ENCODE results near the gene APOO. TPM values are rescaled to one million over a fixed set of nuclear protein-coding genes. Genes with fewer than 3 reads are reported as not detected.

Gene APOO
- total and polyA plus RNA-seq, 2 experiments from 2014 or later = 32.8 to 72.4 TPM

DNA sequence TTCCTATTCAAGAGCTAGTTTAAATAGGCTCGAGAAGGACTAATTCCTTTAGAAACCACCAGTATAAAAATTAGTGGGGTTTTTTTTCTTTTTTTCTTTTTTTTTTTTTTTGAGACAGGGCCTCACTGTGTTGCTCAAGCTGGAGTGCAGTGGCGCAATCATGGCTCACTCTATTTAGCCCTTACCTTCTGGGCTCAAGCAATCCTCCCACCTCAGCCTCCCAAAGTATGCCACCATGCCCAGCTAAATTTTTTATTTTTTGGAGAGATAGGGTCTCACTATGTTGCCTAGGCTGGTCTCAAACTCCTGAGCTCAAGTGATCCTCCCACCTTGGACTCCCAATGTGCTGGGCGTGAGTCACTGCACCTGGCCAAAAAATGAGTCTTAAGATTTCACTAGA, 52.8 kb downstream of the APOO start:
- Histone ChIP-seq H3K79me2 (replicated peaks; ENCODE audit: insufficient read depth) (no peaks in the 10 kb centered on the region), H3K36me3 (ENCODE audit: insufficient read depth) (no peaks in the 10 kb centered on the region), H3K4me1 (ENCODE audit: insufficient read depth) (no peaks in the 10 kb centered on the region), H3K4me2 (no peak overlapping the region), H3K27me3 (ENCODE audit: insufficient read depth) (no peaks in the 10 kb centered on the region), H3F3A (replicated peaks; ENCODE audit: low read depth) (no peaks in the 10 kb centered on the region), H4K20me1 (replicated peaks; ENCODE audit: insufficient read depth) (no peaks in the 10 kb centered on the region), H3K9me2 (ENCODE audit: insufficient read depth) (no peaks in the 10 kb centered on the region), H3K4me3 (no peak overlapping the region), H3K27ac (ENCODE audit: low read depth) (no peak overlapping the region), H2AFZ (no peak overlapping the region)
- TF ChIP-seq EZH2 (IDR thresholded peaks at IDR 0.05; ENCODE audit: low read depth, unreplicated experiment) = no peak
- TF ChIP-seq CREB1 (CRISPR knock-in tag; IDR thresholded peaks at IDR 0.05; ENCODE audit: low read depth) = no peak
- no peak for TF ChIP-seq ETS1 (IDR thresholded peaks at IDR 0.05)
- TF ChIP-seq CTCF (conservative IDR thresholded peaks at IDR 0.05; ENCODE audit: low read depth in 2 of 2) = no peak
- no peak for TF ChIP-seq ZNF114 (CRISPR knock-in tag; IDR thresholded peaks at IDR 0.05)
- TF ChIP-seq, protein P1, sequence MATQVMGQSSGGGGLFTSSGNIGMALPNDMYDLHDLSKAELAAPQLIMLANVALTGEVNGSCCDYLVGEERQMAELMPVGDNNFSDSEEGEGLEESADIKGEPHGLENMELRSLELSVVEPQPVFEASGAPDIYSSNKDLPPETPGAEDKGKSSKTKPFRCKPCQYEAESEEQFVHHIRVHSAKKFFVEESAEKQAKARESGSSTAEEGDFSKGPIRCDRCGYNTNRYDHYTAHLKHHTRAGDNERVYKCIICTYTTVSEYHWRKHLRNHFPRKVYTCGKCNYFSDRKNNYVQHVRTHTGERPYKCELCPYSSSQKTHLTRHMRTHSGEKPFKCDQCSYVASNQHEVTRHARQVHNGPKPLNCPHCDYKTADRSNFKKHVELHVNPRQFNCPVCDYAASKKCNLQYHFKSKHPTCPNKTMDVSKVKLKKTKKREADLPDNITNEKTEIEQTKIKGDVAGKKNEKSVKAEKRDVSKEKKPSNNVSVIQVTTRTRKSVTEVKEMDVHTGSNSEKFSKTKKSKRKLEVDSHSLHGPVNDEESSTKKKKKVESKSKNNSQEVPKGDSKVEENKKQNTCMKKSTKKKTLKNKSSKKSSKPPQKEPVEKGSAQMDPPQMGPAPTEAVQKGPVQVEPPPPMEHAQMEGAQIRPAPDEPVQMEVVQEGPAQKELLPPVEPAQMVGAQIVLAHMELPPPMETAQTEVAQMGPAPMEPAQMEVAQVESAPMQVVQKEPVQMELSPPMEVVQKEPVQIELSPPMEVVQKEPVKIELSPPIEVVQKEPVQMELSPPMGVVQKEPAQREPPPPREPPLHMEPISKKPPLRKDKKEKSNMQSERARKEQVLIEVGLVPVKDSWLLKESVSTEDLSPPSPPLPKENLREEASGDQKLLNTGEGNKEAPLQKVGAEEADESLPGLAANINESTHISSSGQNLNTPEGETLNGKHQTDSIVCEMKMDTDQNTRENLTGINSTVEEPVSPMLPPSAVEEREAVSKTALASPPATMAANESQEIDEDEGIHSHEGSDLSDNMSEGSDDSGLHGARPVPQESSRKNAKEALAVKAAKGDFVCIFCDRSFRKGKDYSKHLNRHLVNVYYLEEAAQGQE (IDR thresholded peaks at IDR 0.05; ENCODE audit: unreplicated experiment) = no peak
- no peak for TF ChIP-seq POLR2AphosphoS5 (IDR thresholded peaks at IDR 0.05; ENCODE audit: low read depth)
- TF ChIP-seq EZH2phosphoT487 (IDR thresholded peaks at IDR 0.05; ENCODE audit: unreplicated experiment) = no peak
- no peak for TF ChIP-seq ZNF462 (CRISPR knock-in tag; IDR thresholded peaks at IDR 0.05)
- TF ChIP-seq STAT1 (IDR thresholded peaks at IDR 0.05; ENCODE audit: unreplicated experiment) = no peak
- TF ChIP-seq ZNF331 (CRISPR knock-in tag; IDR thresholded peaks at IDR 0.05; ENCODE audit: low read depth) = no peak
- TF ChIP-seq NANOG (IDR thresholded peaks at IDR 0.05; ENCODE audit: borderline replicate concordance) = no peak
- TF ChIP-seq JUNB (IDR thresholded peaks at IDR 0.05; ENCODE audit: unreplicated experiment) = no peak
- Mint-ChIP-seq H3K27ac (no peak overlapping the region), H3K36me3 (ENCODE audit: low read depth) (peaks cover 5% of the 10 kb centered on the region; the same call in 1 of the 3 replicates), H3K27me3 (ENCODE audit: insufficient read depth, low read depth, poor library complexity) (peaks cover under 1% of the 10 kb centered on the region), H3K4me1 (no peaks in the 10 kb centered on the region), H3K4me3 (no peak overlapping the region), H3K9me3 (no peaks in the 10 kb centered on the region)
- ATAC-seq (no peak), DNase-seq (ENCODE audit: low spot score) (no peak)
